GM12878 (cell line): ENCODE data around the gene OR2H2. TPM values are rescaled to one million over a fixed set of nuclear protein-coding genes. Genes with fewer than 3 reads are reported as not detected.

Experiments used
- ATAC-seq: fragments of 200-7000 bp; cut with Tn5 transposase; 3 replicates; pipeline ENCODE4 v1.9.1; 2020; ENCODE audit warnings: mild to moderate bottlenecking, moderate library complexity
- BruUV-seq: library from RNA; stranded (reverse); fragments of 400-500 nt; replicated peaks from 2 replicates; lab custom pipeline; 2021; lab: Mats Ljungman, UMichigan
- CTCF ChIA-PET: fragments of 300-600 bp; sonication (Branson Sonifier 250); formaldehyde crosslinking; extraction: SDS; loops from one replicate; lab custom pipeline; 2021; ENCODE audit warnings: inconsistent platforms; lab: Yijun Ruan, JAX
- POLR2A ChIA-PET: fragments of 350-600 bp; formaldehyde crosslinking; extraction: SDS; loops from one replicate; lab custom pipeline; 2021; ENCODE audit warnings: inconsistent platforms; lab: Charles Lee
- RAD21 ChIA-PET: fragments of 300-600 bp; sonication (Branson Sonifier 250); formaldehyde crosslinking; loops from one replicate; lab custom pipeline; 2023; ENCODE audit warnings: antibody characterized with exemption; ENCODE audit not compliant: unreplicated experiment; lab: Charles Lee
- SMC1A ChIA-PET: fragments of 300-600 bp; sonication (Branson Sonifier 250); formaldehyde crosslinking; loops from one replicate; lab custom pipeline; 2023; ENCODE audit not compliant: unreplicated experiment, uncharacterized antibody; lab: Charles Lee
- DNase-seq: peaks from one replicate; pipeline ENCODE4 v3.0.0-alpha.2; 2011; ENCODE audit warnings: low read depth, low spot score
- FAIRE-seq: peaks from 3 replicates; lab custom pipeline; 2011; peaks lifted over from hg19 to GRCh38; lab: Jason Lieb, UNC
- H2AFZ ChIP-seq: 2 replicates; pipeline ENCODE4 v1.6.0; 2011; ENCODE audit warnings: low read depth, low read length, control low read depth; ENCODE audit not compliant: control insufficient read depth
- H3K27ac ChIP-seq: 2 replicates; pipeline ENCODE4 v1.5.1; 2011; ENCODE audit warnings: control low read depth; ENCODE audit not compliant: control insufficient read depth, insufficient read depth
- H3K27me3 ChIP-seq, 2 experiments: replicated peaks in 1 of 2; 2 replicates each; pipeline versions ENCODE4 v1.6.0 to v1.6.1; 2011; ENCODE audit warnings: low read length in 1 of 2; ENCODE audit not compliant: control insufficient read depth in 2 of 2, insufficient read depth in 2 of 2
- H3K36me3 ChIP-seq, 2 experiments: 2 replicates each; pipeline ENCODE4 v1.5.1; 2011; ENCODE audit warnings: low read length in 1 of 2; ENCODE audit not compliant: control insufficient read depth in 2 of 2, insufficient read depth in 2 of 2
- H3K4me1 ChIP-seq: 2 replicates; pipeline ENCODE4 v1.6.1; 2011; ENCODE audit warnings: mild to moderate bottlenecking, low read length, moderate library complexity, mixed read lengths; ENCODE audit not compliant: control insufficient read depth, insufficient read depth
- H3K4me2 ChIP-seq: 2 replicates; pipeline ENCODE4 v1.6.0; 2011; ENCODE audit warnings: control low read depth; ENCODE audit not compliant: control insufficient read depth, insufficient read depth
- H3K4me3 ChIP-seq: fragments of 200-600 bp; sonication (generic); 2 replicates; pipeline ENCODE4 v1.5.1; 2016
- H3K79me2 ChIP-seq: 2 replicates; pipeline ENCODE4 v1.6.0; 2011; ENCODE audit warnings: low read length; ENCODE audit not compliant: control insufficient read depth, insufficient read depth
- H3K9ac ChIP-seq: 2 replicates; pipeline ENCODE4 v1.8.0; 2011; ENCODE audit warnings: low read length, control low read depth, mixed read lengths; ENCODE audit not compliant: control insufficient read depth, insufficient read depth
- H3K9me3 ChIP-seq: replicated peaks from 3 replicates; pipeline ENCODE4 v1.5.1; 2011; ENCODE audit warnings: mild to moderate bottlenecking, low read length; ENCODE audit not compliant: control insufficient read depth, insufficient read depth
- H4K20me1 ChIP-seq: 2 replicates; pipeline ENCODE4 v1.6.0; 2011; ENCODE audit not compliant: control insufficient read depth, insufficient read depth
- ATF7 ChIP-seq: fragments of 450-650 bp; IDR thresholded peaks from 2 replicates; pipeline ENCODE4 v1.6.1; 2016; ENCODE audit warnings: low read depth, mild to moderate bottlenecking
- BACH1 ChIP-seq: fragments of 450-650 bp; IDR thresholded peaks from 2 replicates; pipeline ENCODE4 v1.6.1; 2017; ENCODE audit warnings: mild to moderate bottlenecking, borderline replicate concordance
- BCL11A ChIP-seq: IDR thresholded peaks from 2 replicates; pipeline ENCODE4 v1.6.1; 2011; ENCODE audit warnings: low read depth, low read length
- CREB1 ChIP-seq: IDR thresholded peaks from 2 replicates; pipeline ENCODE4 v1.6.1; 2012; ENCODE audit warnings: low read depth, mild to moderate bottlenecking, inconsistent platforms
- E4F1 ChIP-seq: fragments of 450-650 bp; IDR thresholded peaks from 2 replicates; pipeline ENCODE4 v1.6.1; 2018; ENCODE audit warnings: borderline replicate concordance, mild to moderate bottlenecking; ENCODE audit not compliant: partially characterized antibody
- IRF5 ChIP-seq: fragments of 450-650 bp; IDR thresholded peaks from 2 replicates; pipeline ENCODE4 v1.6.1; 2017; ENCODE audit warnings: borderline replicate concordance
- MTA3 ChIP-seq: IDR thresholded peaks from 2 replicates; pipeline ENCODE4 v1.6.1; 2012; ENCODE audit warnings: low read length, inconsistent platforms, borderline replicate concordance
- MYC ChIP-seq: IDR thresholded peaks from 2 replicates; pipeline ENCODE4 v1.6.1; 2011; ENCODE audit warnings: mild to moderate bottlenecking, low read length, moderate library complexity, inconsistent platforms; ENCODE audit not compliant: insufficient read depth, insufficient replicate concordance, insufficient read length, severe bottlenecking
- PRDM15 ChIP-seq: fragments of 450-650 bp; formaldehyde crosslinking; IDR thresholded peaks from 2 replicates; pipeline ENCODE4 v1.4.0; 2020; ENCODE audit warnings: mild to moderate bottlenecking, moderate library complexity
- TBL1XR1 ChIP-seq: IDR thresholded peaks from 2 replicates; pipeline ENCODE4 v1.6.1; 2012; ENCODE audit warnings: low read depth, low read length, improper control_type of control experiment
- WGBS: methylation state at CpG from one replicate; pipeline ENCODE4 v1.1.6; 2016; ENCODE audit warnings: low lambda C conversion rate; ENCODE audit not compliant: insufficient replicate concordance, insufficient coverage; ENCODE audit errors: missing lambda C conversion rate; 5-methylcytosine and 5-hydroxymethylcytosine counted together
- in situ Hi-C: fragments of 300-500 bp; cut with MboI; formaldehyde crosslinking; loops from 9 replicates; pipeline ENCODE4 v1.14.3; 2018; ENCODE audit warnings: mixed read lengths
- intact Hi-C: fragments of 100-400 bp; cut with micrococcal nuclease; formaldehyde crosslinking; loops from one replicate; pipeline ENCODE4 v1.14.2; 2022; ENCODE audit not compliant: unreplicated experiment
- polyA plus RNA-seq, 11 experiments: library from polyadenylated mRNA; depleted of rRNA in 4 of 11; unstranded in 6 of 11; stranded (reverse) in 5 of 11; fragments of >200 nt; fragmentation: Nextera tagmentation in 4 of 11; fragmentation: Illumina TruSeq in 1 of 11; extraction: Ambion mirVana in 4 of 11; extraction: Trizol in 1 of 11; gene quantifications; 1 replicate in 1 of 11; 2 replicates in 10 of 11; pipeline versions ENCODE4 v1.2.1 to v1.2.3, GENCODE V29; 2011 to 2016; ENCODE audit warnings: inconsistent platforms in 2 of 11, missing spikeins in 2 of 11, low read depth in 1 of 11
- total RNA-seq, 4 experiments: library from RNA; depleted of rRNA in 3 of 4; stranded (reverse); fragments of >200 nt in 3 of 4; fragmentation: Illumina TruSeq in 1 of 4; extraction: Trizol in 1 of 4; gene quantifications; 2 replicates each; pipeline versions ENCODE4 v1.2.1 to v1.2.3, GENCODE V29; 2013 to 2021
- TF ChIP-seq, protein P1 (sequence below): fragments of 150-350 bp; IDR thresholded peaks from 2 replicates; pipeline ENCODE4 v1.6.1; 2016; ENCODE audit warnings: low read depth, low read length
- TF ChIP-seq, protein P2 (sequence below): IDR thresholded peaks from 2 replicates; pipeline ENCODE4 v1.6.1; 2012; ENCODE audit warnings: low read depth, low read length, improper control_type of control experiment

OR2H2 gene
- total and polyA plus RNA-seq, 10 of the 15 experiments (the other 5 are each of a cell fraction or from before 2014, with no cell fraction given): not detected

DNA sequence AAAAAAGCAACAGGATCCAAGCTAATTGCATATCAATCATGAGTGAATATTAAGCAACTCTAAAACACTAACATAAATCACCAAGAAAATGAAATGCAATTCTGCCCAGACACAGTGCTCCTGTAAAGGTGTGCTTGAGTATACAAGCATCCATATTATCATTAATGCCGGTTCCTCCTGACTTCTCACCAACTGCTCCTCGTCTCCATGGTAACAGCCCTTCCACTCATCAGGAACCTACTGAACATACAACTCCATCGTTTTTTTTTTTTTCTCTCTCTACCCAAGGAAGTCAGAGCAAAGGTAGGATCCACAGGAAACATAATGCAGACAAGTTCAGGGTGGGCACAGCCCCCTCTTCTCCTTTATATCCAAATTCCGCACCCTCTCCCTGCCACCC lies 35.7 kb downstream of the OR2H2 start:
- Histone ChIP-seq H3K4me1 (no peaks in the 10 kb centered on the region), H3K9ac (no peak overlapping the region), H3K4me3 (no peak overlapping the region), H3K27ac (no peak overlapping the region), H2AFZ (no peak overlapping the region), H3K79me2 (no peaks in the 10 kb centered on the region), H3K27me3 (no peaks in the 10 kb centered on the region), H3K36me3 (no peaks in the 10 kb centered on the region; a peak in 1 of 4 replicates), H3K9me3 (no peaks in the 10 kb centered on the region), H3K4me2 (no peak overlapping the region), H4K20me1 (no peaks in the 10 kb centered on the region)
- RAD21 ChIA-PET: no interaction called here
- POLR2A ChIA-PET: no interaction called here
- no peak for ATAC-seq
- intact Hi-C loops: no loop called here
- SMC1A ChIA-PET: no interaction called here
- WGBS: 48% methylated on average over 4 of the region's 4 CpGs
- in situ Hi-C loops: no loop called here
- no peak for FAIRE-seq
- CTCF ChIA-PET: no interaction called here
- no peak for DNase-seq
- BruUV-seq: no TSS peak
- no peak for TF ChIP-seq PRDM15 (CRISPR knock-in tag)
- TF ChIP-seq TBL1XR1: no peak
- TF ChIP-seq, protein P1, sequence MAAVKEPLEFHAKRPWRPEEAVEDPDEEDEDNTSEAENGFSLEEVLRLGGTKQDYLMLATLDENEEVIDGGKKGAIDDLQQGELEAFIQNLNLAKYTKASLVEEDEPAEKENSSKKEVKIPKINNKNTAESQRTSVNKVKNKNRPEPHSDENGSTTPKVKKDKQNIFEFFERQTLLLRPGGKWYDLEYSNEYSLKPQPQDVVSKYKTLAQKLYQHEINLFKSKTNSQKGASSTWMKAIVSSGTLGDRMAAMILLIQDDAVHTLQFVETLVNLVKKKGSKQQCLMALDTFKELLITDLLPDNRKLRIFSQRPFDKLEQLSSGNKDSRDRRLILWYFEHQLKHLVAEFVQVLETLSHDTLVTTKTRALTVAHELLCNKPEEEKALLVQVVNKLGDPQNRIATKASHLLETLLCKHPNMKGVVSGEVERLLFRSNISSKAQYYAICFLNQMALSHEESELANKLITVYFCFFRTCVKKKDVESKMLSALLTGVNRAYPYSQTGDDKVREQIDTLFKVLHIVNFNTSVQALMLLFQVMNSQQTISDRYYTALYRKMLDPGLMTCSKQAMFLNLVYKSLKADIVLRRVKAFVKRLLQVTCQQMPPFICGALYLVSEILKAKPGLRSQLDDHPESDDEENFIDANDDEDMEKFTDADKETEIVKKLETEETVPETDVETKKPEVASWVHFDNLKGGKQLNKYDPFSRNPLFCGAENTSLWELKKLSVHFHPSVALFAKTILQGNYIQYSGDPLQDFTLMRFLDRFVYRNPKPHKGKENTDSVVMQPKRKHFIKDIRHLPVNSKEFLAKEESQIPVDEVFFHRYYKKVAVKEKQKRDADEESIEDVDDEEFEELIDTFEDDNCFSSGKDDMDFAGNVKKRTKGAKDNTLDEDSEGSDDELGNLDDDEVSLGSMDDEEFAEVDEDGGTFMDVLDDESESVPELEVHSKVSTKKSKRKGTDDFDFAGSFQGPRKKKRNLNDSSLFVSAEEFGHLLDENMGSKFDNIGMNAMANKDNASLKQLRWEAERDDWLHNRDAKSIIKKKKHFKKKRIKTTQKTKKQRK: no peak
- TF ChIP-seq MTA3: no peak
- TF ChIP-seq E4F1: no peak
- no peak for TF ChIP-seq BCL11A
- no peak for TF ChIP-seq IRF5
- no peak for TF ChIP-seq MYC
- TF ChIP-seq ATF7: no peak
- TF ChIP-seq BACH1: no peak
- TF ChIP-seq, protein P2, sequence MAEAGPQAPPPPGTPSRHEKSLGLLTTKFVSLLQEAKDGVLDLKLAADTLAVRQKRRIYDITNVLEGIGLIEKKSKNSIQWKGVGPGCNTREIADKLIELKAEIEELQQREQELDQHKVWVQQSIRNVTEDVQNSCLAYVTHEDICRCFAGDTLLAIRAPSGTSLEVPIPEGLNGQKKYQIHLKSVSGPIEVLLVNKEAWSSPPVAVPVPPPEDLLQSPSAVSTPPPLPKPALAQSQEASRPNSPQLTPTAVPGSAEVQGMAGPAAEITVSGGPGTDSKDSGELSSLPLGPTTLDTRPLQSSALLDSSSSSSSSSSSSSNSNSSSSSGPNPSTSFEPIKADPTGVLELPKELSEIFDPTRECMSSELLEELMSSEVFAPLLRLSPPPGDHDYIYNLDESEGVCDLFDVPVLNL: no peak
- no peak for TF ChIP-seq CREB1
